Transverse colon (tissue), 4 donors: ENCODE measurements around the gene UBE2F. TPM values are rescaled to one million over a fixed set of nuclear protein-coding genes. Genes with fewer than 3 reads are reported as not detected.

Source experiments
- DNase-seq: peaks from one replicate; pipeline ENCODE4 v3.0.0-alpha.2; 2019
- H3K27ac ChIP-seq, 4 donors: fragments of 200-600 bp; sonication (generic); 2 replicates each; pipeline ENCODE4 v1.5.1; 2016 to 2018; ENCODE audit warnings: inconsistent platforms in 4 of 4
- H3K27me3 ChIP-seq: fragments of 200-600 bp; sonication (generic); 2 replicates; pipeline ENCODE4 v1.5.1; 2017; ENCODE audit warnings: inconsistent platforms
- H3K36me3 ChIP-seq, 4 donors: fragments of 200-600 bp; sonication (generic); 2 replicates each; pipeline ENCODE4 v1.5.1; 2017 to 2019; ENCODE audit warnings: inconsistent platforms in 4 of 4
- H3K4me1 ChIP-seq, 4 donors: fragments of 200-600 bp; sonication (generic); 2 replicates each; pipeline ENCODE4 v1.5.1; 2017 to 2020; ENCODE audit warnings: inconsistent platforms in 4 of 4
- H3K4me3 ChIP-seq, 4 donors: fragments of 200-600 bp; sonication (generic); 1 replicate in 1 of 4; 2 replicates in 3 of 4; pipeline versions ENCODE4 v1.5.1 to v1.6.1; 2017 to 2019; ENCODE audit warnings: inconsistent platforms in 4 of 4
- H3K9me3 ChIP-seq, 2 donors: fragments of 200-600 bp; sonication (generic); 2 replicates each; pipeline ENCODE4 v1.5.1; 2017 to 2019; ENCODE audit warnings: inconsistent platforms in 2 of 2
- CTCF ChIP-seq, 5 experiments: fragments of 200-600 bp in 3 of 5; fragments of 450-650 bp in 2 of 5; sonication (generic) in 3 of 5; IDR thresholded peaks; 1 replicate in 2 of 5; 2 replicates in 3 of 5; pipeline ENCODE4 v1.5.1; 2016 to 2017; ENCODE audit warnings: antibody characterized with exemption in 5 of 5, inconsistent platforms in 3 of 5, mild to moderate bottlenecking in 2 of 5, moderate library complexity in 1 of 5
- EP300 ChIP-seq: sonication (generic); formaldehyde crosslinking; IDR thresholded peaks from one replicate; pipeline ENCODE4 v1.6.1; 2017; ENCODE audit warnings: antibody characterized with exemption, low read depth
- POLR2A ChIP-seq: fragments of 450-650 bp; IDR thresholded peaks from one replicate; pipeline ENCODE4 v1.6.1; 2016; ENCODE audit warnings: antibody characterized with exemption, mild to moderate bottlenecking, moderate library complexity
- POLR2AphosphoS5 ChIP-seq, 3 donors: sonication (generic); formaldehyde crosslinking; IDR thresholded peaks; one replicate each; pipeline ENCODE4 v1.6.1; 2016; ENCODE audit warnings: antibody characterized with exemption in 3 of 3
- WGBS, 2 donors: methylation state at CpG; one replicate each; pipeline ENCODE4 v1.1.5; 2018; ENCODE audit warnings: low coverage in 1 of 2; 5-methylcytosine and 5-hydroxymethylcytosine counted together
- in situ Hi-C, 4 donors: fragments of 200-750 bp; cut with MboI; loops; one replicate each; pipeline versions ENCODE4 v1.15.0 to v1.15.1; 2017; ENCODE audit warnings: low sequenced_read_pairs in 3 of 4, low pct_ligation_motif_present in 1 of 4, low pct_unique_long_range_greater_than_20kb in 1 of 4
- intact Hi-C: fragments of 100-400 bp; cut with DNase I; formaldehyde crosslinking; loops from one replicate; pipeline ENCODE4 v1.15.1; 2023; ENCODE audit warnings: low total_unique reads
- total RNA-seq, 4 donors: library from RNA; depleted of rRNA; stranded (reverse); fragments of >200 nt; gene quantifications; one replicate each; pipeline ENCODE4 v1.1.0, GENCODE V29; 2016

The UBE2F gene
- total RNA-seq, 4 donors from 2014 or later: 66.8 to 79.4 (median 70.5) TPM

- Histone ChIP-seq H3K36me3 (no peaks in the 10 kb centered on the region), H3K9me3 (no peaks in the 10 kb centered on the region), H3K4me1 (peaks cover 0 to 12% (median 2%) of the 10 kb centered on the region in 4 donors), H3K27me3 (no peaks in the 10 kb centered on the region), H3K27ac (no peak overlapping the region), H3K4me3 (no peak overlapping the region)
- no peak for TF ChIP-seq CTCF (IDR thresholded peaks at IDR 0.05)
- no peak for TF ChIP-seq EP300
- TF ChIP-seq POLR2AphosphoS5 (IDR thresholded peaks at IDR 0.05): no peak
- no peak for TF ChIP-seq POLR2A
- in situ Hi-C loops (no loop called here), intact Hi-C loops (no loop called here)
- no peak for DNase-seq
These were observed 39.7 kb downstream of the UBE2F start for GRCh38 chr2:238006510-238006909.

GRCh38 chr2:238007924-238008323, 41.1 kb downstream of the UBE2F start:
- 93 to 95% methylated on average over 3 to 6 of the region's 6 CpGs for WGBS, 2 donors
- H3K4me1 ChIP-seq: peaks cover 0 to 12% (median 2%) of the 10 kb centered on the region in 4 donors
- H3K27me3 ChIP-seq: no peaks in the 10 kb centered on the region
- no peak overlapping the region for H3K27ac ChIP-seq
- intact Hi-C loops (no loop called here), in situ Hi-C loops (no loop called here)
- H3K4me3 ChIP-seq: no peak overlapping the region
- H3K36me3 ChIP-seq: no peaks in the 10 kb centered on the region
- no peaks in the 10 kb centered on the region for H3K9me3 ChIP-seq
- DNase-seq: no peak
- no peak for TF ChIP-seq POLR2AphosphoS5 (IDR thresholded peaks at IDR 0.05)
- no peak for TF ChIP-seq EP300
- TF ChIP-seq CTCF (IDR thresholded peaks at IDR 0.05): no peak
- TF ChIP-seq POLR2A: no peak

GRCh38 chr2:238009563-238009962, 42.7 kb downstream of the UBE2F start:
- Histone ChIP-seq H3K4me3 (no peak overlapping the region), H3K9me3 (no peaks in the 10 kb centered on the region), H3K27ac (no peak overlapping the region), H3K36me3 (no peaks in the 10 kb centered on the region), H3K27me3 (no peaks in the 10 kb centered on the region), H3K4me1 (peaks cover 0 to 12% (median 2%) of the 10 kb centered on the region in 4 donors)
- in situ Hi-C loops: no loop called here
- WGBS, 2 donors: 43 to 80% methylated on average over 1 to 2 of the region's 2 CpGs
- no peak for DNase-seq
- TF ChIP-seq CTCF (IDR thresholded peaks at IDR 0.05) (no peak), POLR2AphosphoS5 (IDR thresholded peaks at IDR 0.05) (no peak), EP300 (no peak), POLR2A (no peak)
- intact Hi-C loops: no loop called here

GRCh38 chr2:238010572-238010971, 43.8 kb downstream of the UBE2F start:
- intact Hi-C loops: no loop called here
- H3K9me3 ChIP-seq: no peaks in the 10 kb centered on the region
- H3K4me1 ChIP-seq: peaks cover 0 to 7% (median 2%) of the 10 kb centered on the region in 4 donors
- no peaks in the 10 kb centered on the region for H3K36me3 ChIP-seq
- no peaks in the 10 kb centered on the region for H3K27me3 ChIP-seq
- WGBS, 2 donors: 100% methylated on average over 1 of the region's 1 CpG
- no peak overlapping the region for H3K4me3 ChIP-seq
- TF ChIP-seq POLR2A (no peak), POLR2AphosphoS5 (IDR thresholded peaks at IDR 0.05) (no peak), CTCF (IDR thresholded peaks at IDR 0.05) (no peak), EP300 (no peak)
- in situ Hi-C loops: no loop called here
- H3K27ac ChIP-seq: no peak overlapping the region
- DNase-seq: no peak
